Heart left ventricle (tissue), 13 donors: ENCODE measurements around the gene OR51V1.

ENCODE experiments used
- POLR2A ChIP-seq, 2 donors: fragments of 450-650 bp; IDR thresholded peaks; one replicate each; pipeline ENCODE4 v1.6.1; 2017; ENCODE audit warnings: antibody characterized with exemption in 2 of 2, mild to moderate bottlenecking in 2 of 2, moderate library complexity in 2 of 2
- TF ChIP-seq, protein P1 (sequence below), 12 donors: fragments of 200-600 bp; sonication (generic) in 4 of 12; IDR thresholded peaks; one replicate each; pipeline versions ENCODE4 v1.5.0 to v1.8.0; 2018 to 2022; ENCODE audit warnings: antibody characterized with exemption in 12 of 12, mild to moderate bottlenecking in 5 of 12
- donor health status: ischemic (EF 13 %, LVEDD 7.1; RV severe dilation, severe dysfunction).
- donor health status: DM: no; HTN: yes; CAD: no.
- donor health status: DM: no; HTN: no; CAD: no.
- donor health status: ischemic (EF 25% LVEDD 6.9; RV normal size, moderate dysfunction).
- donor health status: ischemic (EF 25% LVEDD 5.7; RV mildly dilated, moderate dysfunction).
- donor health status: ischemic (EF 35%, LVEDD 5.7; RV mildly dilated, moderate dysfunction).
- donor health status: nonischemic (EF 11% LVEDD 7.7; RV severe dilation, severe dysfunction).
- donor health status: DM: yes; HTN: yes; CAD: no.
- donor health status: PGD.
- donor health status: ischemic (EF 29% LVEDD 5.4; RV normal size, mild dysfunction).
- donor health status: nonischemic (EF 23%, LVEDD 6.1; RV moderate dilation, normal function).

GRCh38 chr11:5238486-5238885 is 38.0 kb upstream of the OR51V1 start:
- TF ChIP-seq, protein P1, sequence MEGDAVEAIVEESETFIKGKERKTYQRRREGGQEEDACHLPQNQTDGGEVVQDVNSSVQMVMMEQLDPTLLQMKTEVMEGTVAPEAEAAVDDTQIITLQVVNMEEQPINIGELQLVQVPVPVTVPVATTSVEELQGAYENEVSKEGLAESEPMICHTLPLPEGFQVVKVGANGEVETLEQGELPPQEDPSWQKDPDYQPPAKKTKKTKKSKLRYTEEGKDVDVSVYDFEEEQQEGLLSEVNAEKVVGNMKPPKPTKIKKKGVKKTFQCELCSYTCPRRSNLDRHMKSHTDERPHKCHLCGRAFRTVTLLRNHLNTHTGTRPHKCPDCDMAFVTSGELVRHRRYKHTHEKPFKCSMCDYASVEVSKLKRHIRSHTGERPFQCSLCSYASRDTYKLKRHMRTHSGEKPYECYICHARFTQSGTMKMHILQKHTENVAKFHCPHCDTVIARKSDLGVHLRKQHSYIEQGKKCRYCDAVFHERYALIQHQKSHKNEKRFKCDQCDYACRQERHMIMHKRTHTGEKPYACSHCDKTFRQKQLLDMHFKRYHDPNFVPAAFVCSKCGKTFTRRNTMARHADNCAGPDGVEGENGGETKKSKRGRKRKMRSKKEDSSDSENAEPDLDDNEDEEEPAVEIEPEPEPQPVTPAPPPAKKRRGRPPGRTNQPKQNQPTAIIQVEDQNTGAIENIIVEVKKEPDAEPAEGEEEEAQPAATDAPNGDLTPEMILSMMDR (IDR thresholded peaks at IDR 0.05), result no peak
- no peak for TF ChIP-seq POLR2A (IDR thresholded peaks at IDR 0.05)
